VCaP (cell line): Measurements from ENCODE around the gene TTBK2.
A peak's percentile ranks its signal among the peaks of the same experiment; 100 is the strongest.

ENCODE experiments used
- H3K27ac ChIP-seq: fragments of 450-650 bp; 2 replicates; pipeline ENCODE4 v1.5.1; 2017
- TF ChIP-seq, protein P1 (sequence below): fragments of 450-650 bp; conservative IDR thresholded peaks from 2 replicates; pipeline ENCODE4 v1.5.1; 2017; ENCODE audit warnings: mild to moderate bottlenecking, moderate library complexity

Gene TTBK2

DNA sequence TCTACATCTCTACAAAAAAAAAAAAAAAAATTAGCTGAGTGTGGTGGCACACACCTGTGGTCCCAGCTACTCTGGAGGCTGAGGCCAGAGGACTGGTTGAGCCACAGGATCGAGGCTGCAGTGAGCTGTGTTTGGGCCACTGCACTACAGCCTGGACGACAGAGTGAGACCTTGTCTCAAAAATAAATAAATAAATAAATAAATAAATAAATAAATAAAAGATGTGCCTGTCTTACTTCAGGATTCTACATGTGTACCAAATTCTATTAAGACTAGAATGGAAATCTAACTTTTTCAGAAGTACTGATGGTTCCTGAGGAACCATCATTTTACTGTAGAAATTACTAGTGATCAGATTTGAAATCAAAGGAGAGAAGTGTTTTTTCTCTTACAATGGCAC lies 51.9 kb downstream of the TTBK2 start:
- no peak overlapping the region for H3K27ac ChIP-seq
- TF ChIP-seq, protein P1, sequence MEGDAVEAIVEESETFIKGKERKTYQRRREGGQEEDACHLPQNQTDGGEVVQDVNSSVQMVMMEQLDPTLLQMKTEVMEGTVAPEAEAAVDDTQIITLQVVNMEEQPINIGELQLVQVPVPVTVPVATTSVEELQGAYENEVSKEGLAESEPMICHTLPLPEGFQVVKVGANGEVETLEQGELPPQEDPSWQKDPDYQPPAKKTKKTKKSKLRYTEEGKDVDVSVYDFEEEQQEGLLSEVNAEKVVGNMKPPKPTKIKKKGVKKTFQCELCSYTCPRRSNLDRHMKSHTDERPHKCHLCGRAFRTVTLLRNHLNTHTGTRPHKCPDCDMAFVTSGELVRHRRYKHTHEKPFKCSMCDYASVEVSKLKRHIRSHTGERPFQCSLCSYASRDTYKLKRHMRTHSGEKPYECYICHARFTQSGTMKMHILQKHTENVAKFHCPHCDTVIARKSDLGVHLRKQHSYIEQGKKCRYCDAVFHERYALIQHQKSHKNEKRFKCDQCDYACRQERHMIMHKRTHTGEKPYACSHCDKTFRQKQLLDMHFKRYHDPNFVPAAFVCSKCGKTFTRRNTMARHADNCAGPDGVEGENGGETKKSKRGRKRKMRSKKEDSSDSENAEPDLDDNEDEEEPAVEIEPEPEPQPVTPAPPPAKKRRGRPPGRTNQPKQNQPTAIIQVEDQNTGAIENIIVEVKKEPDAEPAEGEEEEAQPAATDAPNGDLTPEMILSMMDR: no peak

DNA sequence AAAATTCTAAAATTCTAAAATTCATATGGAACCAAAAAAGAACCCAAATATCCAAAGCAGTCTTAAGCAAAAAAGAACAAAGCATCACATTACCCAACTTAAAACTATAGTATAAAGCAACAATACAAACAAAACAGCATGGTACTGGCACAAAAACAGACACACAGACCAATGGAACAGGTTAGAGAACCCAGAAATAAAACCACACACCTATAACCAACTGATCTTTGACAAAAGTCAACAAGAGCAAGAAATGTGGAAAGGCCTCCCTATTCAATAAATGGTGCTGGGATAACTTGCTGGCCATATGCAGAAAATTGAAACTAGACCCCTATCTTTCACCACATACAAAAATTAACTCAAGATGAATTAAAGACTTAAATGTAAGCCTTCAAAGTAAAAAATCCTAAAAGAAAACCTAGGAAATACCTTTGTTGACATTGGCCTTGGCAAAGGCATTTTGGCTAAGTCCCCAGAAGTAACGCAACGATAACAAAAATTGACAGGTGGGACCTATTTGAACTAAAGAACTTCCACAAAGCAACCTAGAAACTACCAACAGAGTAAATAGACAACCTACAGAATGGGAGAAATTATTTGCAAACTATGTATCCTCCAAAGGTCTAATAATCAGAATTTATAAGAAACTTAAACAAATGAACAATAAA lies 56.9 kb downstream of the TTBK2 start:
- TF ChIP-seq, protein P1: no peak
- peak overlapping the region; percentile 72 for H3K27ac ChIP-seq

DNA sequence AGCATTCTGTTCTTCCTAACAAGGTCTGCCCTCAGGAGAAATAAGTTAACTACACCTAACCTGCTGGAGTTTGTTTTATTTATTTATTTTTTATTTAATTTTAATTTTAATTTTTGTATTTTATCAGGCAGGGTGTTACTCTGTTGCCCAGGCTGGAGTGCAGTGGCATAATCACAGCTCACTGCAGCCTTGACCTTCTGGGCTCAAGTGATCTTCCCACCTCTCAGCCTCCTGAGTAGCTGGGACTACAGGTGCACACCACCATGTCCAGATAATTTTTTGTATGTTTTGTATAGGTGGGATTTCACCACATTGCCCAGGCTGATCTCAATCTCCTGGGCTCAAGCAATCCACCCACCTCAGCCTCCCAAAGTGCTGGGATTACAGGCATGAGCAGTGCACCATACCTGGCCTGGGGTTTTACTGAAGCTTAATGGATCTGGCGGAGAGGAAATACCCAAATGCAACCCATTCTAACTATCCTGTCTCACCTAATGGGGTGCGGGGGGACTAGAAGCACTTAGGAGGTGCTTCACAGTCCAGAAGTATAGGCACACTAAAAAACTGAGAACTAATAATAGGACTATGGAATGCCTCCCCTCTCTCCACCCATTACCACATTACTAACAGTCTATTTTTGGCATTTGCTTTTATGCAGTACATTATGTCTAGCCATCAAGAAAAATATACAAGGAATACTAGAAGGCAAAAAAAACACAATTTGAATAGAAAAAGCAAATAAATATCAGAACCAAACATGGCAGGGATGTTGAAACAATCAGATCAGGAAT lies 61.4 kb downstream of the TTBK2 start:
- TF ChIP-seq, protein P1: no peak
- H3K27ac ChIP-seq: peak overlapping the region; percentile 34

DNA sequence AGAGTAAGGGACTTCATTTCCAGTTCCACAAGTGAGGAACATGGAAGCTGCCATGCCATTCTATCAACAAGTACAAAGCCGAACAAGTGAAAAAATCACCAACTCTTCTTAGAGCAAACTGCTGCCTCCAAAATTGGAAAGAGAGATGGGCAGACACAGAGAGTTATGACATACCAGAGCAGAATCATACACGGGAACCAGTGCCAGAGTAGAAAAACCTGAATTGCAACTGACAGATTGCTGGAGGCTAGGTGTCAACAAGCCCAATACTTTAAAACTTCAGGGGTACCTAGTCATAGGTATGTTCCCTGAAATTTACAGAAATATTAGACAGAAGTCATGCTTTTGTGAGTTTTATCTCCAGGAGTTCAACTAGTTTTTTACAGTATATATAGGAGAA lies 62.0 kb downstream of the TTBK2 start:
- peak overlapping the region; percentile 34 for H3K27ac ChIP-seq
- TF ChIP-seq, protein P1: no peak

DNA sequence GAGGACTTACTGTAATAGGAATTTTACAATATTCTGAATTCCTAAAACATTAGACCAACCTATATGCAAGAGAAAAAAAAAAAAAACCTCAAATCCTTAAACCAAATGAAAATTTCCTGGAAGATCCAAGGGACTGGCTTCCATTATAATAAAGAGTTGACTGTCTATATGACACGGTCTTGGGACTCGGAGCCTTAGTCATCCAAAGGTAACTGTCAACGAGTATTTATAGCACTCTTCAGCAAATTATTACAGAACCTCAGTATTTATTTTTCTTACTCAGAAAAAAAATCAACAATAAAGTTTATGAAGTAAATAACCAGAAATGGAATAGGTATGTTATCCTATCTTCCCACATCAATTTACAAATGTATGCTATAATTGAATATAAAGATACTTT lies 66.0 kb downstream of the TTBK2 start:
- TF ChIP-seq, protein P1: no peak
- no peak overlapping the region for H3K27ac ChIP-seq

DNA sequence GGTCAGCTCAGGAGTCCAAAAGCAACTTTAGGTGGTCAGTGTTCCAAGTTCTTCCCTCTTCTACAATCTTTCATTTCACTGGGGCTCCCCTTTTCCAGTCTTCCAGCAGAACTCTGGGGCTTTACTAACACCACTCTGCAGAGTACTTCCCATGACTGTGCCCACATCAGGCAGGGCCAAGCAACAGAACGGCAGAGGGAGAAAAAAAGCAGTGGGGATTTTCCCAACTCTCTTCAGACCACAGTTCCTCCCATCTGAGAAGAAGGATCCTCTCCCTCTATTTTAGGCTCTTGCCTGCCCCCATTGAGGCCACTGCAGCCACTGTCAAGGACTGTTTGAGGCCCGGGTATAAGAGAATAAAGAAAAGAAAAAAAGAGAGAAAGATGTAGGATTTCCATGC lies 70.7 kb downstream of the TTBK2 start:
- H3K27ac ChIP-seq: no peak overlapping the region
- TF ChIP-seq, protein P1: no peak

DNA sequence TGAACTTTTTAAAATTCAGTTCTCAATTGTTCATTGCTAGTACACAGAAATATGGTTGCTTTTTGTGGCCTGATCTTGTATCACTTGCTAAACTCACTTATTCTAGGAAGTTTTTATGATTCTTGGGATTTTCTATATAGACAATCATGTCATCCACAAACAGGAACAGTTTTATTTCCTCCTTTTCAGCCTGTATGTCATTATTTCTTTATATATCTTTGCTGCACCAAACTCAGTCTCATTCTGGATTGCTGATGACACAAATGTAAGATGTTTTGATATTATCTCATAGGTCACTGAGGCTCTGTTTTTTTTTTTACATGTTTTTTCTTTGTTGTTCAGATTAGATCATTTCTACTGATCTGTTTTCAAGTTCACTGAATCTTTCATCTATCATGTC lies 71.7 kb downstream of the TTBK2 start:
- TF ChIP-seq, protein P1: no peak
- no peak overlapping the region for H3K27ac ChIP-seq
